AG10803 (cell line): ENCODE results near the gene ROR2.

Source experiments
- DNase-seq: peaks from one replicate; pipeline ENCODE4 v3.0.0; 2010; ENCODE audit warnings: low read depth
- H3K4me3 ChIP-seq: 2 replicates; pipeline ENCODE4 v1.5.1; 2011; ENCODE audit warnings: mild to moderate bottlenecking, low read length, control low read depth
- TF ChIP-seq, protein P1 (sequence below): conservative IDR thresholded peaks from 2 replicates; pipeline ENCODE4 v1.5.1; 2011; ENCODE audit warnings: mild to moderate bottlenecking, low read length, control low read depth, inconsistent platforms

Gene ROR2

DNA sequence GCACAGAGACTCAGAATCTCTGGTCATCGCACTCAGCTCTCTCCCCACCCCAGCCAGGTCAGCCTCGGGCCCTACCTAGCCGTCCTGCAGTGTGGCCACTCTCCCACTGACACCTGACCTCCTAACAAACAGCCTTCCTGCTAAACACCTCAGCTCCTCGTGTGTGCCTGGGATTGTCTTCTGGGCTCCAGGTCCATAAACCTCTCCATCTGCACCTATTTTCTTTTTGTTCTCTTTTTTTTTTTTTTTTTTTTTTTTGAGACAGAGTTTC is 193.6 kb downstream of the ROR2 start:
- TF ChIP-seq, protein P1, sequence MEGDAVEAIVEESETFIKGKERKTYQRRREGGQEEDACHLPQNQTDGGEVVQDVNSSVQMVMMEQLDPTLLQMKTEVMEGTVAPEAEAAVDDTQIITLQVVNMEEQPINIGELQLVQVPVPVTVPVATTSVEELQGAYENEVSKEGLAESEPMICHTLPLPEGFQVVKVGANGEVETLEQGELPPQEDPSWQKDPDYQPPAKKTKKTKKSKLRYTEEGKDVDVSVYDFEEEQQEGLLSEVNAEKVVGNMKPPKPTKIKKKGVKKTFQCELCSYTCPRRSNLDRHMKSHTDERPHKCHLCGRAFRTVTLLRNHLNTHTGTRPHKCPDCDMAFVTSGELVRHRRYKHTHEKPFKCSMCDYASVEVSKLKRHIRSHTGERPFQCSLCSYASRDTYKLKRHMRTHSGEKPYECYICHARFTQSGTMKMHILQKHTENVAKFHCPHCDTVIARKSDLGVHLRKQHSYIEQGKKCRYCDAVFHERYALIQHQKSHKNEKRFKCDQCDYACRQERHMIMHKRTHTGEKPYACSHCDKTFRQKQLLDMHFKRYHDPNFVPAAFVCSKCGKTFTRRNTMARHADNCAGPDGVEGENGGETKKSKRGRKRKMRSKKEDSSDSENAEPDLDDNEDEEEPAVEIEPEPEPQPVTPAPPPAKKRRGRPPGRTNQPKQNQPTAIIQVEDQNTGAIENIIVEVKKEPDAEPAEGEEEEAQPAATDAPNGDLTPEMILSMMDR: no peak
- H3K4me3 ChIP-seq: no peak overlapping the region
- DNase-seq: no peak

DNA sequence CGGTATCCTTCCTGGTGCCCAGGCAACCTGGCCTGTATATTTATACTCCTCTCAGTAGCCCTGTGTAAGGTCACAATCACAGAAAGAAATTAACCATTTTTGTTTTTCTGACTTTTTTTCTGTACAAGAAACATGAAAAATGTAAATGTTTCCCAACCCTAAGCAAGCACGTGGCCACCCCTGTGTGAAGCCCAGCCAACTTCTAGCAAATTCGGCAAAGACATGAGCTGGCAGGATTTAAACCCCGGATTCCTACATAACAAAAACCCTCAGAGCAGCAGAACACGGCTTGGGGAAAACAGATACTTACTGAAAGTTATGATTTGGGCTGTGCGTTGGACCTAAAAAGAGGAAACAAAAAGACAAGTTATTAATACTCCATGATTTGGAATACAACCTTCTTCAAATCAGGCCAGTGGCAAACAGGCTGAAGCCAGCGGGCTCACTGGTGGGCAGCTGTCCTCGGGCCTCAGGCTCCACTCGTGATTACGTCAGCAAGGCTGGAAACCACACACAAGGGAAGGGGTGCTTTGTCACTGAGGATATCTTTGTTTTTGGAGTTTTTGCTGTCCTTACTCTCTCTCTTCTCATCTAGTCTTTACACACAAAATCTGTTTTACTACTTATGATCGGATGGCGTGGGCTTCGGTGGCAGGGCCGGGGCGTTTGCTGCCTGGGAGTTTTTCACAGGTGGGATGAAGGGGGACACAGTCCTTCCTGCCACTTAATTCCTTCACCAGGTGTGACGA is 194.1 kb downstream of the ROR2 start:
- no peak overlapping the region for H3K4me3 ChIP-seq
- DNase-seq: peak; percentile 64

DNA sequence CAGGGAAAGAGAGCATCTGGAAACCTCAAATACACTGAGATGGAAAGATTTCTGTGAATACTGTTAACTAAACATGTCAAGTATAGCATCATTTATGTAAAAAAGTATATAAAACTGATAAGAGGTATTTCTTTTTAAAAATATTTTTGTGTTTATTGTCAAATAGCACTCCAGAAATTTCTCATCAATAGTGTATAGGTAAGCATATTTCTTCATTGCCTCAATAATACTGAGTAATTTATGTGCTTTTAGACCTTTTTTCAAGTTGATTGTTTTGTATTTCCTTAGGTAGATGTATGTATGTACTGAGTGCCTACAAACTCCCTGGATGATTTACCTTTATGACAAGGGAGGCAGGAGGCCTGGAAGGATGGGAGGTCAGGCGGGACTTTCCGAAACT is 196.3 kb downstream of the ROR2 start:
- no peak for DNase-seq
- no peak overlapping the region for H3K4me3 ChIP-seq
- TF ChIP-seq, protein P1: no peak

More for the DNA sequence above, 194.1 kb downstream of the ROR2 start:
- TF ChIP-seq, protein P1: no peak

DNA sequence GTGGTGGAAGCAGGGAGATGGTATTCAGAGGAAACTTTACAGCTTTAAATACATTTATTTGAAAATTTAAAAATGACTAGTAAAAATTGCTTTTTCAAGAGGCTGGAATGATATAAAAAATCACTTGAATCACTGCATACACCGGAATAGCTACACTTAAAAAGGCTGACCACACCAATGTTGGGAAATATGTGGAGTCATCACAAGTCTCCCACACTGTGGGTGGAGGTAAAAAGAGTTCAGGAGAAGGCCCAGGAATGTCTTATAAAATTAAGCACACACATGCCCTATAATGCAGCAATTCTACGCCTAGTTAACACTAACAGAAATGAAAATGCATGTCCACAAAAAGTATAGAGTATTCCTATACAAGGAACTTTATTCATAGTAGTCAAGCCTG is 198.1 kb downstream of the ROR2 start:
- TF ChIP-seq, protein P1: no peak
- DNase-seq: peak; percentile 73
- H3K4me3 ChIP-seq: no peak overlapping the region

DNA sequence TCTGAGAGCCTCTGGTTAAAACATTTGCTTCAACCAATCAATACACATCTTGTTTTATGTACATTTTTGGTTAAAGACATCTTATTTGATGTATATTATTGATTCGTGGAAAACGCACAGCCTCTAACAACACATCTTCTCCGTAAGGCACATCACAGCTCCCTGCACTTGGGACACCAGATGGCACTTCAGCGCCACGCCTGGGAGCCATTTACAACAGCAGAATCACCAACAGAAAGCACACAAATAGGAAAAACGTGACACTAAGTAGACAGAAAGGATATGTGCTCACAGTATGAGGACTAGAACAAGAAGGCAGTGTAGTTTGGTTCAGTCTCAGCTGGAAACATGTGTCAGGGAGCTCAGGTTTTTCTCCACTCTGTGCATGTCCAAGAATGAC is 199.7 kb downstream of the ROR2 start:
- H3K4me3 ChIP-seq: no peak overlapping the region
- peak; percentile 44 for DNase-seq
- TF ChIP-seq, protein P1: peak; percentile 43

DNA sequence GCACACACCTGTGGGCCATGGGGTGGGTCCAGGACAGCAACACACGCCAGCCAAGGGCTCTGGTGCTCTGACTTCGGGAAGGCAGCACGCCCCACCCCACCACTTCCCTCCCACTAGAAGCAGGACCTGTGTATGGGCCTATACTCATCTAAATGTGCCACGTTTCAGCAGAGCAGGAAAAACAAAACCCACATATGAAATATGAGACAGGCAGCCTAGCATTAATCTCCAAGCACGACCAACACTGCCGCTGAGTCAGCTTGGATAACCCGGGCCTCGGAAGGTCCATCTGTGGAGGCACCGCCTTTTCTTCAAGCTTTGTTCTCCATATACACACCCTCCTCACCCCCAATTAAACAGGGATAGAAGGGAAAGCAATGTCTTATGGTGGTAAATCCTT is 203.1 kb downstream of the ROR2 start:
- no peak overlapping the region for H3K4me3 ChIP-seq
- DNase-seq: peak; percentile 18
- TF ChIP-seq, protein P1: no peak

DNA sequence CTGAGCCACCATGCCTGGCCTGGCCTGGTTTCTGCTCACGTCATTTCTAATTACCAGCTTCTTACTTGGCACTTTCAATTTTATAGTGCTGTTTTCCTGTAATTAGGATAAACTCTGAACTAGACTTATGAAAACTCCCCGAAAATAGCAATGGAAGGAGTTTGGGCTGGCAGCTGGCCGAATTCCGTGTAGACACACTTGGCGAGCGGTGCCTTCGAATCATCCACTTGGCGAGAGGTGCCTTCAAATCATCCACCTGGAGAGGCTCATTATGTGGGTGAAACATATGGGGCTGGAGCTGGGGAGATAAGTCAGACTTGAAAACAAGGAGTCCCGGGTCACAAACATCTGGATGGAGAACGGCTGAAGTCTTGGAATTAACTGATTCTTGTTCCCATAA is 203.7 kb downstream of the ROR2 start:
- no peak for DNase-seq
- TF ChIP-seq, protein P1: no peak
- no peak overlapping the region for H3K4me3 ChIP-seq
